ENCODE data around the gene ATXN2L. TPM values are rescaled to one million over a fixed set of nuclear protein-coding genes. Genes with fewer than 3 reads are reported as not detected.
A peak's percentile ranks its signal among the peaks of the same experiment; 100 is the strongest.

ATXN2L gene
- total and polyA plus RNA-seq, 2 of the 13 experiments (the other 11 are each of a cell fraction or from before 2014, with no cell fraction given), result 40.8 to 55.1 TPM

GRCh38 chr16:28823873-28824716 is 1.3 kb downstream of the ATXN2L start (continued):
- TF ChIP-seq, protein P1, sequence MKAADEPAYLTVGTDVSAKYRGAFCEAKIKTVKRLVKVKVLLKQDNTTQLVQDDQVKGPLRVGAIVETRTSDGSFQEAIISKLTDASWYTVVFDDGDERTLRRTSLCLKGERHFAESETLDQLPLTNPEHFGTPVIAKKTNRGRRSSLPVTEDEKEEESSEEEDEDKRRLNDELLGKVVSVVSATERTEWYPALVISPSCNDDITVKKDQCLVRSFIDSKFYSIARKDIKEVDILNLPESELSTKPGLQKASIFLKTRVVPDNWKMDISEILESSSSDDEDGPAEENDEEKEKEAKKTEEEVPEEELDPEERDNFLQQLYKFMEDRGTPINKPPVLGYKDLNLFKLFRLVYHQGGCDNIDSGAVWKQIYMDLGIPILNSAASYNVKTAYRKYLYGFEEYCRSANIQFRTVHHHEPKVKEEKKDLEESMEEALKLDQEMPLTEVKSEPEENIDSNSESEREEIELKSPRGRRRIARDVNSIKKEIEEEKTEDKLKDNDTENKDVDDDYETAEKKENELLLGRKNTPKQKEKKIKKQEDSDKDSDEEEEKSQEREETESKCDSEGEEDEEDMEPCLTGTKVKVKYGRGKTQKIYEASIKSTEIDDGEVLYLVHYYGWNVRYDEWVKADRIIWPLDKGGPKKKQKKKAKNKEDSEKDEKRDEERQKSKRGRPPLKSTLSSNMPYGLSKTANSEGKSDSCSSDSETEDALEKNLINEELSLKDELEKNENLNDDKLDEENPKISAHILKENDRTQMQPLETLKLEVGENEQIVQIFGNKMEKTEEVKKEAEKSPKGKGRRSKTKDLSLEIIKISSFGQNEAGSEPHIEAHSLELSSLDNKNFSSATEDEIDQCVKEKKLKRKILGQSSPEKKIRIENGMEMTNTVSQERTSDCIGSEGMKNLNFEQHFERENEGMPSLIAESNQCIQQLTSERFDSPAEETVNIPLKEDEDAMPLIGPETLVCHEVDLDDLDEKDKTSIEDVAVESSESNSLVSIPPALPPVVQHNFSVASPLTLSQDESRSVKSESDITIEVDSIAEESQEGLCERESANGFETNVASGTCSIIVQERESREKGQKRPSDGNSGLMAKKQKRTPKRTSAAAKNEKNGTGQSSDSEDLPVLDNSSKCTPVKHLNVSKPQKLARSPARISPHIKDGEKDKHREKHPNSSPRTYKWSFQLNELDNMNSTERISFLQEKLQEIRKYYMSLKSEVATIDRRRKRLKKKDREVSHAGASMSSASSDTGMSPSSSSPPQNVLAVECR (CRISPR knock-in tag; IDR thresholded peaks at IDR 0.05; ENCODE audit: borderline replicate concordance), result peak; percentile 80
- no peak for TF ChIP-seq ZNF251 (CRISPR knock-in tag; IDR thresholded peaks at IDR 0.05)
- no peak for TF ChIP-seq DMTF1 (CRISPR knock-in tag; IDR thresholded peaks at IDR 0.05)
- no peak for TF ChIP-seq ZNF512B (CRISPR knock-in tag; IDR thresholded peaks at IDR 0.05; ENCODE audit: borderline replicate concordance)
- TF ChIP-seq FOXP1 (IDR thresholded peaks at IDR 0.05), result no peak
- peak; percentile 56 for TF ChIP-seq FOXP1 (CRISPR knock-in tag; IDR thresholded peaks at IDR 0.05)
- no peak for TF ChIP-seq SNRNP70 (IDR thresholded peaks at IDR 0.05; ENCODE audit: low read depth, low read length)
- no peak for TF ChIP-seq NFIC (IDR thresholded peaks at IDR 0.05; ENCODE audit: low read length)
- TF ChIP-seq FOXK2 (IDR thresholded peaks at IDR 0.05), result no peak
- TF ChIP-seq ZNF138 (CRISPR knock-in tag; IDR thresholded peaks at IDR 0.05; ENCODE audit: low read depth), result peak; percentile 0
- TF ChIP-seq, protein P2, sequence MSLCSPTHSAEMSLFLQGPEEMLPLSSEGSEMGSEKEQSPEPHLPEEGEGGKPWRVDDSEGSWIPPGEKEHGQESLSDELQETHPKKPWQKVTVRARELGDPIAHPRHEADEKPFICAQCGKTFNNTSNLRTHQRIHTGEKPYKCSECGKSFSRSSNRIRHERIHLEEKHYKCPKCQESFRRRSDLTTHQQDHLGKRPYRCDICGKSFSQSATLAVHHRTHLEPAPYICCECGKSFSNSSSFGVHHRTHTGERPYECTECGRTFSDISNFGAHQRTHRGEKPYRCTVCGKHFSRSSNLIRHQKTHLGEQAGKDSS (CRISPR knock-in tag; IDR thresholded peaks at IDR 0.05; ENCODE audit: borderline replicate concordance, low read depth), result peak; percentile 29; the same call in 1 of the 2 replicates
- peak; percentile 96 for TF ChIP-seq KDM2A (CRISPR knock-in tag; IDR thresholded peaks at IDR 0.05; ENCODE audit: borderline replicate concordance, low read depth)
- TF ChIP-seq, protein P3, sequence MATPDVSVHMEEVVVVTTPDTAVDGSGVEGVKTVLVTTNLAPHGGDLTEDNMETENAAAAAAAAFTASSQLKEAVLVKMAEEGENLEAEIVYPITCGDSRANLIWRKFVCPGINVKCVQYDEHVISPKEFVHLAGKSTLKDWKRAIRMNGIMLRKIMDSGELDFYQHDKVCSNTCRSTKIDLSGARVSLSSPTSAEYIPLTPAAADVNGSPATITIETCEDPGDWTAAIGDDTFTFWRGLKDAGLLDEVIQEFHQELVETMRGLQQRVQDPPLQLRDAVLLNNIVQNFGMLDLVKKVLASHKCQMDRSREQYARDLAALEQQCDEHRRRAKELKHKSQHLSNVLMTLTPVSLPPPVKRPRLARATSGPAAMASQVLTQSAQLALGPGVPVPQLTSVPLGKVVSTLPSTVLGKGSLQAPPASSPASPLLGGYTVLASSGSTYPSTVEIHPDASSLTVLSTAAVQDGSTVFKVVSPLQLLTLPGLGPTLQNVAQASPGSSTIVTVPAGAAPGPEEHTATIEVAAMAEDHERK (CRISPR knock-in tag; IDR thresholded peaks at IDR 0.05; ENCODE audit: low read depth), result peak; percentile 91
- peak; percentile 79; the same call in 1 of the 2 replicates for TF ChIP-seq GFI1 (CRISPR knock-in tag; IDR thresholded peaks at IDR 0.05; ENCODE audit: borderline replicate concordance)
- TF ChIP-seq ZNF563 (CRISPR knock-in tag; IDR thresholded peaks at IDR 0.05), result no peak
- TF ChIP-seq TCF12 (IDR thresholded peaks at IDR 0.05), result no peak
- no peak for TF ChIP-seq TCF12 (CRISPR knock-in tag; IDR thresholded peaks at IDR 0.05)
